Vagina (tissue), 2 donors: Measurements from ENCODE around the gene PEX11B. TPM values are rescaled to one million over a fixed set of nuclear protein-coding genes. Genes with fewer than 3 reads are reported as not detected.
A peak's percentile ranks its signal among the peaks of the same experiment; 100 is the strongest.
"Not testable (repeated sequence)": the region's sequence is repeated elsewhere in the genome, so short reads cannot be mapped to it uniquely, and the experiment has no call there.

Experiments used
- DNase-seq, 2 donors: peaks; one replicate each; pipeline ENCODE4 v3.0.0-alpha.2; 2017; ENCODE audit errors: extremely low spot score in 2 of 2
- H3K27ac ChIP-seq: fragments of 200-600 bp; sonication (generic); one replicate; pipeline ENCODE4 v1.5.1; 2019
- H3K27me3 ChIP-seq: fragments of 200-600 bp; sonication (generic); one replicate; pipeline ENCODE4 v1.5.1; 2019
- H3K36me3 ChIP-seq, 2 donors: fragments of 200-600 bp; sonication (generic); one replicate each; pipeline ENCODE4 v1.5.1; 2017 to 2019
- H3K4me1 ChIP-seq: fragments of 200-600 bp; sonication (generic); one replicate; pipeline ENCODE4 v1.5.1; 2019
- H3K4me3 ChIP-seq, 2 donors: fragments of 200-600 bp; sonication (generic); 1 replicate in 1 of 2; 2 replicates in 1 of 2; pipeline ENCODE4 v1.5.1; 2016 to 2019
- H3K9me3 ChIP-seq: fragments of 200-600 bp; sonication (generic); one replicate; pipeline ENCODE4 v1.5.1; 2019
- POLR2A ChIP-seq, 2 donors: fragments of 450-650 bp; IDR thresholded peaks; one replicate each; pipeline ENCODE4 v1.6.1; 2017; ENCODE audit warnings: antibody characterized with exemption in 2 of 2, mild to moderate bottlenecking in 2 of 2, moderate library complexity in 2 of 2
- POLR2AphosphoS5 ChIP-seq, 2 donors: sonication (generic); formaldehyde crosslinking; IDR thresholded peaks; one replicate each; pipeline ENCODE4 v1.9.0; 2017; ENCODE audit warnings: antibody characterized with exemption in 2 of 2, mild to moderate bottlenecking in 2 of 2, low read depth in 1 of 2; ENCODE audit not compliant: insufficient read depth in 1 of 2
- intact Hi-C: fragments of 100-400 bp; cut with DNase I; formaldehyde crosslinking; loops from one replicate; pipeline ENCODE4 v1.15.1; 2023
- total RNA-seq: library from RNA; depleted of rRNA; stranded (reverse); fragments of >200 nt; gene quantifications from one replicate; pipeline ENCODE4 v1.2.3, GENCODE V29; 2016
- TF ChIP-seq, protein P1 (sequence below), 3 experiments: fragments of 450-650 bp in 2 of 3; fragments of 200-600 bp in 1 of 3; sonication (generic) in 1 of 3; IDR thresholded peaks; one replicate each; pipeline ENCODE4 v1.5.1; 2017 to 2019; ENCODE audit warnings: antibody characterized with exemption in 3 of 3, mild to moderate bottlenecking in 2 of 3, moderate library complexity in 2 of 3

The PEX11B gene
- total RNA-seq, 1 donor from 2014 or later, result 23.6 TPM

DNA sequence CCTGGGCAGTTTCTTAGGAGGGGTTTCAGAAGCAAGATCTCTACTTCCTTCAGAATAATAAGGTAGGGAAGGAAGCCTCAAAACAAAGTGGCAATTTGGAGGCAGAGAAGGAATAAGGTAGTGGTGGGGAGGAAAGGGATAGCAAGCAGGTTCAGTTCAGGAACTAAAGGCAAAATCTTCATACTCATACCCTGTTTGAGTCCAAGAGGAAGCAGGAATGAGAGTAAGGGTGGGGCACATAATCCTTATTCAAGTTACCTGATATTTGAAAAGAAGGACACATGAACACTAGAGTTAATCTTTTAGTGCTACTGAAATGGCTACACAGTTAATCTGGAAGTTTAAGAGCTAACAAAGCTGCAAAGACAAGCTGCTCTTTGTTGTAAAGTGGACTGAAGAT lies 17.2 kb upstream of the PEX11B start:
- peaks cover 0 to 33% of the 10 kb centered on the region in 2 donors for H3K36me3 ChIP-seq
- no peaks in the 10 kb centered on the region for H3K4me1 ChIP-seq
- H3K9me3 ChIP-seq, result no peaks in the 10 kb centered on the region
- TF ChIP-seq POLR2AphosphoS5 (IDR thresholded peaks at IDR 0.05; ENCODE audit: insufficient read depth in 1 of 2, low read depth in 1 of 2) (no peak), POLR2A (IDR thresholded peaks at IDR 0.05) (no peak)
- TF ChIP-seq, protein P1, sequence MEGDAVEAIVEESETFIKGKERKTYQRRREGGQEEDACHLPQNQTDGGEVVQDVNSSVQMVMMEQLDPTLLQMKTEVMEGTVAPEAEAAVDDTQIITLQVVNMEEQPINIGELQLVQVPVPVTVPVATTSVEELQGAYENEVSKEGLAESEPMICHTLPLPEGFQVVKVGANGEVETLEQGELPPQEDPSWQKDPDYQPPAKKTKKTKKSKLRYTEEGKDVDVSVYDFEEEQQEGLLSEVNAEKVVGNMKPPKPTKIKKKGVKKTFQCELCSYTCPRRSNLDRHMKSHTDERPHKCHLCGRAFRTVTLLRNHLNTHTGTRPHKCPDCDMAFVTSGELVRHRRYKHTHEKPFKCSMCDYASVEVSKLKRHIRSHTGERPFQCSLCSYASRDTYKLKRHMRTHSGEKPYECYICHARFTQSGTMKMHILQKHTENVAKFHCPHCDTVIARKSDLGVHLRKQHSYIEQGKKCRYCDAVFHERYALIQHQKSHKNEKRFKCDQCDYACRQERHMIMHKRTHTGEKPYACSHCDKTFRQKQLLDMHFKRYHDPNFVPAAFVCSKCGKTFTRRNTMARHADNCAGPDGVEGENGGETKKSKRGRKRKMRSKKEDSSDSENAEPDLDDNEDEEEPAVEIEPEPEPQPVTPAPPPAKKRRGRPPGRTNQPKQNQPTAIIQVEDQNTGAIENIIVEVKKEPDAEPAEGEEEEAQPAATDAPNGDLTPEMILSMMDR (IDR thresholded peaks at IDR 0.05), result no peak
- intact Hi-C loops, result no loop called here
- DNase-seq, result no peak
- H3K4me3 ChIP-seq, result no peak overlapping the region
- H3K27ac ChIP-seq, result no peak overlapping the region
- H3K27me3 ChIP-seq, result no peaks in the 10 kb centered on the region

DNA sequence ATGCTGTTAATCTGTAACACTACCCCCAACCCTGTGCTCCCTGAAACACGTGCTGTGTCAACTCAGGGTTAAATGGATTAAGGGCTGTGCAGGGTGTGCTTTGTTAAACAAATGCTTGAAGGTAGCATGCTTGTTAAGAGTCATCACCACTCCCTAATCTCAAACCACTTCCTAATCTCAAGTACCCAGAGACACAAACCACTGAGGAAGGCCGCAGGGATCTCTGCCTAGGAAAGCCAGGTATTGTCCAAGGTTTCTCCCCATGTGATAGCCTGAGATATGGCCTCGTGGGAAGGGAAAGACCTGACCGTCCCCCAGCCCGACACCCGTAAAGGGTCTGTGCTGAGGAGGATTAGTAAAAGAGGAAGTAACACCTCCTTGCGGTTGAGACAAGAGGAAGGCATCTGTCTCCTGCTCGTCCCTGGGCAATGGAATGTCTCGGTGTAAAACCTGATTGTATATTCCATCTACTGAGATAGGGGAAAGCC lies 14.0 kb upstream of the PEX11B start:
- H3K4me3 ChIP-seq, H3K27me3 ChIP-seq, H3K9me3 ChIP-seq, H3K27ac ChIP-seq, intact Hi-C loops, DNase-seq: not testable (repeated sequence)
- peaks cover 12% of the 10 kb centered on the region for H3K4me1 ChIP-seq
- peaks cover 0 to 33% of the 10 kb centered on the region in 2 donors for H3K36me3 ChIP-seq

DNA sequence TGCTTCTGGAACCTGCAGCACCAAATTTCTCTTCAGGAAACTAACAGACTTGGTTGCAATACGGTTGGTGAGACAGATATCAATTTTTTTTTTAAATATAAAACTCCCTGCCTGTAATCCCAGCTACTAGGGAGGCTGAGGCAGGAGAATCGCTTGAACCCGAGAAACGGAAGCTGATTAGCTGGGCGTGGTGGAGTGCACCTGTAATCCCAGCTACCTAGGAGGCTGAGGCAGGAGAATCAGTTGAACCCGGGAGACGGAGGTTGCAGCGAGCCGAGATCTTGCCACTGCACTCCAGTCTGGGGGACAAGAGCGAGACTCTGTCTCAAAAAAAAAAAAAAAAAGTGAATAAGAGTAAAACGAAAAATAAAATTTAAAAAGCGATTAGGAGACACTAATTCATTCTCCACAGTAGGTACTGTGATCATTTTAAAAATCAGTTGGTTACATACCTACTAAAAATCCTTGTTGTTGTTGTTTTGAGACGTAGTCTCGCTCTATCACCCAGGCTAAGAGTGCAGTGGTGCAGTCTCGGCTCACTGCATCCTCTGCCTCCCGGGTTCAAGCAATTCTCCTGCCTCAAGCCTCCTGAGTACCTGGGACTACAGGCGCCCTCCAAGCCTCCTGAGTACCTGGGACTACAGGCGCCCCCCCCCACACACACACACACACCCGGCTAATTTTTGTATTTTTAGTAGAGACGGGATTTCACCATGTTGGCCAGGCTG lies 9.6 kb upstream of the PEX11B start:
- TF ChIP-seq POLR2A (IDR thresholded peaks at IDR 0.05) (no peak), POLR2AphosphoS5 (IDR thresholded peaks at IDR 0.05; ENCODE audit: insufficient read depth in 1 of 2, low read depth in 1 of 2) (no peak)
- Histone ChIP-seq H3K4me1 (peaks cover 25% of the 10 kb centered on the region), H3K9me3 (no peaks in the 10 kb centered on the region), H3K36me3 (peaks cover 0 to 19% of the 10 kb centered on the region in 2 donors), H3K27ac (peak overlapping the region; percentile 92), H3K4me3 (peak overlapping the region; percentile 75 to 78), H3K27me3 (no peaks in the 10 kb centered on the region)
- intact Hi-C loops, result no loop called here
- no peak for DNase-seq

DNA sequence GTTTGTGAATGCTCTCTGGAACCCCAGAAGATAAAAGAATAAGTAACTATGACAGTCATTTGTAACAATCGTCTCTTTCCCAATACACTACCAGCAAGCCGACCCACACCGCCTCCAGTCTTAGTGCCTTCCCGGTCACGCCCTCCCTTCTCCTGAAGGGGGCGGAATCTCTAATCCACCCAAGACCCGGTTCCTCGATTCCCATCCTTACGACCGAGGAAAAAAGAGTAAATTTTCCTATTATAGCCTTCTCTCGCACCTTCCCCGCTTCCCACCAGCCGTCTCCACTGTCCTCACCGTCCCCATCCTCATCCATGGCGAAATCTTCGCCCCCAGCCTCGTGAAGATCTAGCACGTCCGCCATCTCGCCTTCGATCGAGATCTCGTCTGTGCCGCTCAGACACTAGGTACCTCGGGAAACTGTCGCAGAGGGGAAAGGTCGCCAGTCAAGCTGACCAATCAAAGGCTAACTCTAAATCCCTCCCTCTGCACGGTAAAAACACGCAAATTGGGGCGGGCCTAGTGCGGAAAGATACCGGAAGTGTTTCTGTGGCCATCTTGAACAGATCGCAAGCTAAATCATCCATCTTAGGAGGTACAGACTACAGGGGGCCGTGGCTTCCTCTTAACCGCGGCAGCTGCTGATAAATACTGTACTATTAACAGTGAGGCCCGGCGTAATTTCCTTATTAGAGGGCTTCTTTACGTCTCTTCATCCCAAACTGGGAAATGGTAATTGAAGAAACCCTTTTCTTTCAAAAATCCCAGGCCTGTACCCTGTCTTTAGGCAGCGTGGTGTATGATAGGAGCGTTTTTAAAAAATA lies 8.8 kb upstream of the PEX11B start, which contains the start of gene RBM8A:
Gene RBM8A (minus strand): TSS at position 422 of the 824 bp plus-strand sequence. CDS start 58 bp downstream, at position 364.
- peaks cover 25% of the 10 kb centered on the region for H3K4me1 ChIP-seq
- peak in 1 of 2 donors; percentile 99 for DNase-seq
- H3K36me3 ChIP-seq, result peaks cover 0 to 21% of the 10 kb centered on the region in 2 donors
- no peaks in the 10 kb centered on the region for H3K9me3 ChIP-seq
- H3K4me3 ChIP-seq, result peak within 1 kb of the TSS; percentile 75 to 78
- TF ChIP-seq POLR2AphosphoS5 (IDR thresholded peaks at IDR 0.05; ENCODE audit: insufficient read depth in 1 of 2, low read depth in 1 of 2) (peak; percentile 99 to 100), POLR2A (IDR thresholded peaks at IDR 0.05) (peak in 1 of 2 donors; percentile 95)
- TF ChIP-seq, protein P1 (IDR thresholded peaks at IDR 0.05), result peak; percentile 47 to 74 (median 66)
- H3K27ac ChIP-seq, result peak within 1 kb of the TSS; percentile 92
- no peaks in the 10 kb centered on the region for H3K27me3 ChIP-seq
- intact Hi-C loops, result no loop called here

DNA sequence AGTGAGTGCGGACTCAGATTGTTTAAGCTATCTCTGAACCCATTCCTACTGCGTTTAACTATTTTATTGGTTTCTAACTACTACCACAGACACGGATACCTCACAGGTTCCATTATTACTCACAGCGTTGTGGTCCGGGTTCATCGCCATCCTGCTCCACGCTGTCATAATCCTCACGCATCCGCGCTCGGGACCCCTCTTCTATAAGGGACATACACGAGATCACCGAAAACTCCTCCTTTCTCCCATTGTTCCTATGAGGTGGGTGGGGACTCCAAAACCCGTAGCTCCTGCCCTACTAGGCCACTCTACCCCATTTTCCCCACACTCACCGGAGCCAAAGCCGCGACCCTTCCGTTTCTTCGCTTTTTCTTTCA lies 8.2 kb upstream of the PEX11B start:
- no peak for DNase-seq
- intact Hi-C loops, result no loop called here
- Histone ChIP-seq H3K27me3 (no peaks in the 10 kb centered on the region), H3K4me3 (peak overlapping the region; percentile 75 to 78), H3K4me1 (peaks cover 25% of the 10 kb centered on the region), H3K36me3 (peaks cover 0 to 21% of the 10 kb centered on the region in 2 donors), H3K9me3 (no peaks in the 10 kb centered on the region), H3K27ac (peak overlapping the region; percentile 92)
- no peak for TF ChIP-seq POLR2AphosphoS5 (IDR thresholded peaks at IDR 0.05; ENCODE audit: insufficient read depth in 1 of 2, low read depth in 1 of 2)

DNA sequence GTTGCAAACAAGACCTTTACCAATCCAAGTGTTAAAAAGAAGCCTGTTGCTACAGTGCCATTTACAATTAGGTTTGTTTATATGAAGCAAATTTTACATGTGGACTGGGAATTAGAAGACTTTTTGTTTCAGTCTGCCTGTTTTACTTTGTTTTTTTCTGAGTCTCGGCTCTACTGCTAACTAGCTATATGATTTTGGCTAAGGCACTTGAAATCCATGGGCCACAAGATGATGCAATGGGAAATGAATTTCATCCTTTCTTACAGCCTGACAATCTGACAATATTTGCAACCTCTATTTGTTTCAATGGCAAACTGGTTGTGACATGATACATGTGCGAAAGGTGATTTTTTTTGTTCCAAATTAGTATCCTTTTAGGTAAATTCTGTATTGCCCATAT lies 3.7 kb upstream of the PEX11B start:
- peaks cover 34% of the 10 kb centered on the region for H3K4me1 ChIP-seq
- no peak for TF ChIP-seq POLR2A (IDR thresholded peaks at IDR 0.05)
- no peak for TF ChIP-seq POLR2AphosphoS5 (IDR thresholded peaks at IDR 0.05; ENCODE audit: insufficient read depth in 1 of 2, low read depth in 1 of 2)
- TF ChIP-seq, protein P1 (IDR thresholded peaks at IDR 0.05), result no peak

DNA sequence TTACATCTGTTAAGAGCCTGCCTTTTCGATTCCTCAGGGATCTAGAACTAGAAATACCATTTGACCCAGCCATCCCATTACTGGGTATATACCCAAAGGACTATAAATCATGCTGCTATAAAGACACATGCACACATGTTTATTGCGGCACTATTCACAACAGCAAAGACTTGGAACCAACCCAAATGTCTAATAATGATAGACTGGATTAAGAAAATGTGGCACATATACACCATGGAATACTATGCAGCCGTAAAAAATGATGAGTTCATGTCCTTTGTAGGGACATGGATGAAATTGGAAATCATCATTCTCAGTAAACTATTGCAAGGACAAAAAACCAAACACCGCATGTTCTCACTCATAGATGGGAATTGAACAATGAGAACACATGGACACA lies 1.8 kb upstream of the PEX11B start:
- H3K9me3 ChIP-seq, intact Hi-C loops, H3K27ac ChIP-seq, H3K27me3 ChIP-seq, DNase-seq: not testable (repeated sequence)
- peak overlapping the region in 1 of 2 donors; percentile 97 for H3K4me3 ChIP-seq
- peaks cover 31% of the 10 kb centered on the region for H3K4me1 ChIP-seq
- H3K36me3 ChIP-seq, result peaks cover 0 to 18% of the 10 kb centered on the region in 2 donors

More for the DNA sequence above, 3.7 kb upstream of the PEX11B start:
- no peaks in the 10 kb centered on the region for H3K27me3 ChIP-seq
- H3K9me3 ChIP-seq, result no peaks in the 10 kb centered on the region
- peaks cover 0 to 21% of the 10 kb centered on the region in 2 donors for H3K36me3 ChIP-seq
- no peak for DNase-seq
- intact Hi-C loops, result no loop called here
- no peak overlapping the region for H3K4me3 ChIP-seq
- H3K27ac ChIP-seq, result no peak overlapping the region
